ENCODE data around the gene KCNIP4. TPM values are rescaled to one million over a fixed set of nuclear protein-coding genes. Genes with fewer than 3 reads are reported as not detected.

The KCNIP4 gene
- total RNA-seq, 1 donor from 2014 or later = not detected

GRCh38 chr4:21858971-21859370 lies 89.6 kb downstream of the KCNIP4 start:
- DNase-seq = no peak
- intact Hi-C loops (cut with micrococcal nuclease) = no loop called here
- H3K27me3 ChIP-seq (ENCODE audit: low read depth) = no peaks in the 10 kb centered on the region
- no peak overlapping the region for H3K27ac ChIP-seq (replicated peaks)
- H3K9me3 ChIP-seq (replicated peaks) = no peaks in the 10 kb centered on the region
- no peaks in the 10 kb centered on the region for H3K4me1 ChIP-seq
- no peak overlapping the region for H3K4me3 ChIP-seq
- no peak for TF ChIP-seq CTCF (IDR thresholded peaks at IDR 0.05; ENCODE audit: borderline replicate concordance)
- H3K36me3 ChIP-seq = no peaks in the 10 kb centered on the region

- H3K36me3 ChIP-seq = no peaks in the 10 kb centered on the region
- TF ChIP-seq CTCF (IDR thresholded peaks at IDR 0.05; ENCODE audit: borderline replicate concordance) = no peak
- no peaks in the 10 kb centered on the region for H3K4me1 ChIP-seq
- no peaks in the 10 kb centered on the region for H3K27me3 ChIP-seq (ENCODE audit: low read depth)
- H3K4me3 ChIP-seq = no peak overlapping the region
- intact Hi-C loops (cut with micrococcal nuclease) = no loop called here
- DNase-seq = no peak
- H3K27ac ChIP-seq (replicated peaks) = no peak overlapping the region
- H3K9me3 ChIP-seq (replicated peaks) = no peaks in the 10 kb centered on the region
Observed at GRCh38 chr4:21856754-21857153, 91.8 kb downstream of the KCNIP4 start.

GRCh38 chr4:21856301-21856700 lies 92.3 kb downstream of the KCNIP4 start:
- Histone ChIP-seq H3K27ac (replicated peaks) (no peak overlapping the region), H3K4me3 (no peak overlapping the region), H3K9me3 (replicated peaks) (no peaks in the 10 kb centered on the region), H3K4me1 (no peaks in the 10 kb centered on the region), H3K27me3 (ENCODE audit: low read depth) (no peaks in the 10 kb centered on the region), H3K36me3 (no peaks in the 10 kb centered on the region)
- DNase-seq = no peak
- intact Hi-C loops (cut with micrococcal nuclease) = no loop called here
- no peak for TF ChIP-seq CTCF (IDR thresholded peaks at IDR 0.05; ENCODE audit: borderline replicate concordance)

GRCh38 chr4:21849077-21849476 lies 99.5 kb downstream of the KCNIP4 start:
- TF ChIP-seq CTCF (IDR thresholded peaks at IDR 0.05; ENCODE audit: borderline replicate concordance) = no peak
- no peaks in the 10 kb centered on the region for H3K36me3 ChIP-seq
- no peak overlapping the region for H3K4me3 ChIP-seq
- H3K27me3 ChIP-seq (ENCODE audit: low read depth) = no peaks in the 10 kb centered on the region
- intact Hi-C loops (cut with micrococcal nuclease) = no loop called here
- H3K27ac ChIP-seq (replicated peaks) = no peak overlapping the region
- H3K9me3 ChIP-seq (replicated peaks) = no peaks in the 10 kb centered on the region
- no peak for DNase-seq
- no peaks in the 10 kb centered on the region for H3K4me1 ChIP-seq

GRCh38 chr4:21848021-21848420 lies 100.6 kb downstream of the KCNIP4 start:
- Histone ChIP-seq H3K27me3 (ENCODE audit: low read depth) (no peaks in the 10 kb centered on the region), H3K4me3 (no peak overlapping the region), H3K4me1 (no peaks in the 10 kb centered on the region), H3K36me3 (no peaks in the 10 kb centered on the region), H3K9me3 (replicated peaks) (no peaks in the 10 kb centered on the region), H3K27ac (replicated peaks) (no peak overlapping the region)
- DNase-seq = no peak
- TF ChIP-seq CTCF (IDR thresholded peaks at IDR 0.05; ENCODE audit: borderline replicate concordance) = no peak
- intact Hi-C loops (cut with micrococcal nuclease) = no loop called here

- Histone ChIP-seq H3K27ac (replicated peaks) (no peak overlapping the region), H3K9me3 (replicated peaks) (no peaks in the 10 kb centered on the region), H3K4me1 (no peaks in the 10 kb centered on the region), H3K4me3 (no peak overlapping the region), H3K27me3 (ENCODE audit: low read depth) (no peaks in the 10 kb centered on the region), H3K36me3 (no peaks in the 10 kb centered on the region)
- no peak for TF ChIP-seq CTCF (IDR thresholded peaks at IDR 0.05; ENCODE audit: borderline replicate concordance)
- DNase-seq = no peak
- intact Hi-C loops (cut with micrococcal nuclease) = no loop called here
Observed at GRCh38 chr4:21845663-21846062, 102.9 kb downstream of the KCNIP4 start.

Measured in left ventricle myocardium inferior (tissue), 1 donor.